Stomach (tissue), 9 donors: Measurements from ENCODE around the gene UBE2R2. TPM values are rescaled to one million over a fixed set of nuclear protein-coding genes. Genes with fewer than 3 reads are reported as not detected.

ENCODE experiments used
- DNase-seq, 2 donors: peaks; one replicate each; pipeline versions ENCODE4 v3.0.0 to v3.0.0-alpha.2; 2013 to 2019
- H3K27ac ChIP-seq, 5 donors: fragments of 200-600 bp in 4 of 5; sonication (generic) in 4 of 5; one replicate each; pipeline ENCODE4 v1.5.1; 2013 to 2019; ENCODE audit warnings: mild to moderate bottlenecking in 1 of 5, moderate library complexity in 1 of 5
- H3K27me3 ChIP-seq, 3 donors: fragments of 200-600 bp; sonication (generic); one replicate each; pipeline ENCODE4 v1.5.1; 2017 to 2019; ENCODE audit warnings: mixed run types in 1 of 3
- H3K36me3 ChIP-seq, 4 donors: fragments of 200-600 bp; sonication (generic); 1 replicate in 3 of 4; 2 replicates in 1 of 4; pipeline ENCODE4 v1.5.1; 2016 to 2019
- H3K4me1 ChIP-seq, 4 donors: fragments of 200-600 bp; sonication (generic); one replicate each; pipeline ENCODE4 v1.5.1; 2016 to 2019
- H3K4me3 ChIP-seq, 4 donors: fragments of 200-600 bp; sonication (generic) in 3 of 4; one replicate each; pipeline ENCODE4 v1.5.1; 2016 to 2019; ENCODE audit warnings: mild to moderate bottlenecking in 1 of 4
- H3K9me3 ChIP-seq, 4 donors: fragments of 200-600 bp; sonication (generic); one replicate each; pipeline ENCODE4 v1.5.1; 2016 to 2019
- EP300 ChIP-seq: sonication (generic); formaldehyde crosslinking; IDR thresholded peaks from one replicate; pipeline ENCODE4 v1.6.1; 2017; ENCODE audit warnings: antibody characterized with exemption
- POLR2A ChIP-seq, 4 donors: fragments of 450-650 bp; IDR thresholded peaks; one replicate each; pipeline ENCODE4 v1.6.1; 2016; ENCODE audit warnings: antibody characterized with exemption in 4 of 4, control low read depth in 2 of 4, mild to moderate bottlenecking in 1 of 4, moderate library complexity in 1 of 4
- POLR2AphosphoS5 ChIP-seq, 3 donors: sonication (generic); formaldehyde crosslinking; IDR thresholded peaks; one replicate each; pipeline ENCODE4 v1.6.1; 2016; ENCODE audit warnings: antibody characterized with exemption in 3 of 3
- WGBS, 5 donors: extraction: QIAGEN DNeasy Blood & Tissue Kit in 3 of 5; methylation state at CpG; one replicate each; pipeline versions ENCODE4 v1.1.5 to v1.1.7; 2013 to 2018; 5-methylcytosine and 5-hydroxymethylcytosine counted together
- intact Hi-C: fragments of 100-400 bp; cut with DNase I; formaldehyde crosslinking; loops from one replicate; pipeline ENCODE4 v1.15.1; 2023; ENCODE audit warnings: low total_unique reads
- polyA plus RNA-seq, 3 donors: library from polyadenylated mRNA; stranded (reverse); fragments of 200-250 nt; gene quantifications; one replicate each; pipeline ENCODE4 v1.2.3, GENCODE V29; 2013
- total RNA-seq, 5 donors: library from RNA; depleted of rRNA; stranded (reverse); fragments of >200 nt; gene quantifications; one replicate each; pipeline versions ENCODE4 v1.1.0 to v1.2.3, GENCODE V29; 2014 to 2016
- TF ChIP-seq, protein P1 (sequence below), 7 experiments: fragments of 450-650 bp in 4 of 7; fragments of 200-600 bp in 3 of 7; sonication (generic) in 3 of 7; IDR thresholded peaks; one replicate each; pipeline ENCODE4 v1.5.1; 2016 to 2019; ENCODE audit warnings: antibody characterized with exemption in 7 of 7, control low read depth in 2 of 7, mild to moderate bottlenecking in 1 of 7
- donor health status: healthy with polysubstance abuse.
- donor health status: Bipolar disorder and iron deficiency.
- donor health status: healthy.

The UBE2R2 gene
- total and polyA plus RNA-seq, 8 donors, result 6.4 to 117 (median 23.9) TPM

DNA sequence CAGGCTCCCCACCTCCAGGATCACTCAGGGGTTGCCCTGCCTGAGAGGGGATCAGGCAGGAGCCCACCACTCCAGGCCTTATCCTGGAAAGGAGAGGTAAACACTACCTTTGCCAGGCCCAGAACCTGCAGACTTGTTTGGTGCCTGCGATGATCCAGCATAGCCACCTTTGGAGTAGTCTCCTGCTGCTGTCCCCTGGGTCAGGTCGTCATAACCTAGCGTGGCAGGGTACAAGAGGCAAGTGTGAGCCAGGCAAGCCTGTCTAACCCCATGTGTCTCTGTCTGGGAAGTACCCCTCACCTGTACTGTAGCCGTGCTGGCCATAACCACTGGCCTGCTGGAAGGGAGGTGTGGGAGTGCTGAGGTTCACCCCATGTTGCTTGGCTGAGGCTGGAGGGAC is 106.1 kb downstream of the UBE2R2 start:
- DNase-seq, result no peak
- intact Hi-C loops, result no loop called here
- Histone ChIP-seq H3K9me3 (no peaks in the 10 kb centered on the region), H3K4me1 (peaks cover 0 to 38% (median 20%) of the 10 kb centered on the region in 4 donors), H3K27me3 (no peaks in the 10 kb centered on the region), H3K4me3 (no peak overlapping the region), H3K27ac (no peak overlapping the region), H3K36me3 (peaks cover 52 to 99% (median 97%) of the 10 kb centered on the region in 4 donors)
- WGBS, 5 donors, result 82 to 93% (median 92%) methylated on average over 4 of the region's 4 CpGs
- TF ChIP-seq, protein P1, sequence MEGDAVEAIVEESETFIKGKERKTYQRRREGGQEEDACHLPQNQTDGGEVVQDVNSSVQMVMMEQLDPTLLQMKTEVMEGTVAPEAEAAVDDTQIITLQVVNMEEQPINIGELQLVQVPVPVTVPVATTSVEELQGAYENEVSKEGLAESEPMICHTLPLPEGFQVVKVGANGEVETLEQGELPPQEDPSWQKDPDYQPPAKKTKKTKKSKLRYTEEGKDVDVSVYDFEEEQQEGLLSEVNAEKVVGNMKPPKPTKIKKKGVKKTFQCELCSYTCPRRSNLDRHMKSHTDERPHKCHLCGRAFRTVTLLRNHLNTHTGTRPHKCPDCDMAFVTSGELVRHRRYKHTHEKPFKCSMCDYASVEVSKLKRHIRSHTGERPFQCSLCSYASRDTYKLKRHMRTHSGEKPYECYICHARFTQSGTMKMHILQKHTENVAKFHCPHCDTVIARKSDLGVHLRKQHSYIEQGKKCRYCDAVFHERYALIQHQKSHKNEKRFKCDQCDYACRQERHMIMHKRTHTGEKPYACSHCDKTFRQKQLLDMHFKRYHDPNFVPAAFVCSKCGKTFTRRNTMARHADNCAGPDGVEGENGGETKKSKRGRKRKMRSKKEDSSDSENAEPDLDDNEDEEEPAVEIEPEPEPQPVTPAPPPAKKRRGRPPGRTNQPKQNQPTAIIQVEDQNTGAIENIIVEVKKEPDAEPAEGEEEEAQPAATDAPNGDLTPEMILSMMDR (IDR thresholded peaks at IDR 0.05), result no peak
- no peak for TF ChIP-seq EP300
- TF ChIP-seq POLR2A (IDR thresholded peaks at IDR 0.05), result no peak
- TF ChIP-seq POLR2AphosphoS5 (IDR thresholded peaks at IDR 0.05), result no peak

DNA sequence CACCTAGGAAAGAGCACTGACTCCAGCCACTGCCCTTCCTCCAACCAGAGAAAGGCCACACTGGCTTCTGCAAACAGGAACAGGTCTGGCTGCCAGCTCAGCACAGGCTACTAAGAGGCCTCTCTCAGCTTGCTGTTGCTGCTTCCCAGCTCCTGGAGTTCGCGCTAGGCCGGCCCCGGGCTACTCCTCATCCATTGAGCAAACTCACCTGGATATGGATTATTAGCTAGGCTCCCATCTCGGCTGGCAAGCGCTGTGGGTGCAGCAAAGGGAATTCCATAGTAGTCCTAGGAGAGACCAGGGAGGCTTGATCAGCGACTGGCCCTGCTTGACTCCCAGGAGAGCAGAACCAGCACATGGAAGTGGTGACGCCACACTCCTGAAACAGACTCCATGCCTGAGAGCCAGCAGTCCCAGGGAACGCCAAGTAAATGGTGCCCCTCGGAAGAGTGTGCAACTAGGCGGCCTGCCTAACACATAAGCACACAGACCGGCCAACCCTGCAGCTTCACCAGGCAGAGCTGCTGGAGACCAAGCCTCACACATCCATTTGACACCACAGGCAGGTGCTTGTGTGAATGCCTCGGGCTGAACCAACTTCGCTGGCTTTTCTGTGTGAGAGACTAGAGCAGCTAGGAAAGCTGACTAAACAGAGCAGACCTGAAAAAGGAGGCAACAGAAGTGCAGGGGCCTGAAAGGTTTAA is 107.2 kb downstream of the UBE2R2 start:
- H3K27me3 ChIP-seq, result no peaks in the 10 kb centered on the region
- intact Hi-C loops, result no loop called here
- H3K4me3 ChIP-seq, result no peak overlapping the region
- H3K9me3 ChIP-seq, result no peaks in the 10 kb centered on the region
- H3K36me3 ChIP-seq, result peaks cover 52 to 99% (median 97%) of the 10 kb centered on the region in 4 donors
- TF ChIP-seq, protein P1 (IDR thresholded peaks at IDR 0.05), result no peak
- no peak for TF ChIP-seq POLR2AphosphoS5 (IDR thresholded peaks at IDR 0.05)
- TF ChIP-seq EP300, result no peak
- TF ChIP-seq POLR2A (IDR thresholded peaks at IDR 0.05), result no peak
- WGBS, 5 donors, result 63 to 69% (median 67%) methylated on average over 14 of the region's 14 CpGs
- H3K4me1 ChIP-seq, result peaks cover 0 to 38% (median 20%) of the 10 kb centered on the region in 4 donors
- peak overlapping the region in 3 of 5 donors; percentile 30 to 50 (median 41) for H3K27ac ChIP-seq
- peak; percentile 20 to 60 for DNase-seq

DNA sequence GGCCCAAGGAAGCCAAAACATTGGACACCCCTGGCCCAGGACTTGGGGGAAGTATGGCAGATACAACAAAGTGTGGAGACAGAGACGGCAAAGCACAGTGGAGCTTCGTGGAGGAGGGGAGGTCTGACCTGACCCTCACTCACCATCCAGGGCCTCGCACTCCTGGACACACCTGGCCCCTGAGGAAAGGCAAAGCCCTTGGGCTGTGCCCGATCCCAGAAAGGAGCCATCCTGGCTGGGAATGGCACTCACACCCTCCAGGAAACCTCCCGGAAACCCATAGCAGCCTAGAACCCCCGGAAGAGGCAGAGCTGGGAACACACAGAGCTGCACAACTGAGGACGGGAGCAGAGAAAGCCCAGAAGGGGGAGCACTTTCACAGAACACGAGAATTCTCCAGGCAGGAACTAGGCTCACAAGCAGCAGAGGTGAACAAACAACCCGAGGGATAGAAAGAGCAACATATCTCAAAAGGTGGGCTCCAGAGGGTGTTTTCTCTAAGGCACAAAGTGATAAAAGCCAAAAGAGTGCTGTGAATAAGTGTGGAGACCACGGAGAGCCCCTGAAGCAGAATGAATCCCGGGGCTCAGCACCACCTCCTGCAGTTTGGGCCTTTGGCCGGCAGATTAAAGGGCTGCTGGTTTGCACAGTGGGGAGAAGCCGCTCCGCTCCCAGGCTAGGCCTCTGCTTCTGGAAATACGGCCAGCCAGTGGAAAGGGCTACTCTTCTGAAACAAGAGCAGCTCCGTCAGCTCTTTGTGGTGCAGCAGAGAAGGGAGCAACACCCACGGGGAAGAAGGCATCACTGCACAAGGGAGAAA is 108.2 kb downstream of the UBE2R2 start:
- TF ChIP-seq POLR2AphosphoS5 (IDR thresholded peaks at IDR 0.05) (no peak), POLR2A (IDR thresholded peaks at IDR 0.05) (no peak), EP300 (no peak)
- TF ChIP-seq, protein P1 (IDR thresholded peaks at IDR 0.05), result peak in 5 of 7 experiments; percentile 43 to 69 (median 46)
- intact Hi-C loops, result no loop called here
- peak; percentile 67 to 82 for DNase-seq

DNA sequence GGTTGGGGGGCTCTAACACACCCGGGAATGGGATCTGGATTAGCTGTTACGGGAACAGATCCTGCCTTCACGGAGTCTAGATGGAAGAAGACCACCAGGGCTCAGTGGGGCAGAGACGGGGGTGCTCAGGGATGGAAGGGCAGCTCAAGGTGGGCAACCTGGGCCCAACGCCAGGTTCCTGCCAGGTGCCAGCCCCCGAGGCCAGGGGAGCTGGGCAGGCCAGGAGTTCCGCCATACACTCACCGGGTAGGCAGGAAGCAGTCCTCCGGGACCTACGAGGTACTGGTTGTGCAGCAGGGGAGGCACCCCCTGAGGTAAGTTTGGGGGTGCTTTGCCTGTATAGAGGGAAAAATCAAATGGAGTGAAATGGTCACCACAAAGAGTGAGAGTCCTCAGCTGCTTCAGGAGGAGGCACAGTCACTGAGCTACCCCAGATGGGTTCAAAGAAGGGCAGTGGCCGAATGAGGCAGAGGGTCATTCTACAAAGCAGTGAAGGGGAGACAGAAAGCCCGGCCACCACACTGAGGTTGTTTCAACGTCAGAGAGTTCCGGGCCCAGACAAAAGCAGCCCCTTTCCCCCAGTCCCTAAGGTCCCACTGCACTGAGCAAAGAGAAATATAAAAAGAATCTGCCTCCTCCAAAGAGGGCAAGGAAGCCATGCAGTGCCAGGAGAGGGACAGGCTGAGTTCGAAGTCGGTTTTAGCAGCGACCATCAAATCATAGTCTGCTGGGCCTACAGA is 110.0 kb downstream of the UBE2R2 start:
- intact Hi-C loops, result no loop called here
- peaks cover 62 to 99% (median 95%) of the 10 kb centered on the region in 4 donors for H3K36me3 ChIP-seq
- WGBS, 5 donors, result 91 to 95% (median 93%) methylated on average over 17 of the region's 17 CpGs
- no peak overlapping the region for H3K27ac ChIP-seq
- H3K27me3 ChIP-seq, result no peaks in the 10 kb centered on the region
- no peak overlapping the region for H3K4me3 ChIP-seq
- H3K4me1 ChIP-seq, result peaks cover 0 to 28% (median 20%) of the 10 kb centered on the region in 4 donors
- TF ChIP-seq, protein P1 (IDR thresholded peaks at IDR 0.05), result no peak
- TF ChIP-seq POLR2A (IDR thresholded peaks at IDR 0.05) (no peak), EP300 (no peak), POLR2AphosphoS5 (IDR thresholded peaks at IDR 0.05) (no peak)
- no peaks in the 10 kb centered on the region for H3K9me3 ChIP-seq
- no peak for DNase-seq

More for the DNA sequence above, 108.2 kb downstream of the UBE2R2 start:
- Histone ChIP-seq H3K36me3 (peaks cover 56 to 100% (median 96%) of the 10 kb centered on the region in 4 donors), H3K4me1 (peaks cover 0 to 30% (median 20%) of the 10 kb centered on the region in 4 donors), H3K27ac (peak overlapping the region in 3 of 5 donors; percentile 30 to 50 (median 41)), H3K4me3 (no peak overlapping the region), H3K27me3 (no peaks in the 10 kb centered on the region), H3K9me3 (no peaks in the 10 kb centered on the region)
- WGBS, 5 donors, result 43 to 58% (median 46%) methylated on average over 16 to 17 of the region's 17 CpGs
